Choroid plexus epithelial cell (primary cell): ENCODE measurements around the gene FAIM2.

Source experiments
- DNase-seq: peaks from one replicate; pipeline ENCODE4 v3.0.0-alpha.2; 2010; ENCODE audit warnings: low read depth
- H3K4me3 ChIP-seq: 2 replicates; pipeline ENCODE4 v1.5.1; 2011; ENCODE audit warnings: low read depth, mild to moderate bottlenecking, control low read depth, low read length, moderate library complexity
- TF ChIP-seq, protein P1 (sequence below): conservative IDR thresholded peaks from 2 replicates; pipeline ENCODE4 v1.5.1; 2011; ENCODE audit warnings: low read depth, mild to moderate bottlenecking, control low read depth, inconsistent platforms, low read length, moderate library complexity

The FAIM2 gene

GRCh38 chr12:49823350-49823749, 80.3 kb downstream of the FAIM2 start:
- no peak for DNase-seq
- TF ChIP-seq, protein P1, sequence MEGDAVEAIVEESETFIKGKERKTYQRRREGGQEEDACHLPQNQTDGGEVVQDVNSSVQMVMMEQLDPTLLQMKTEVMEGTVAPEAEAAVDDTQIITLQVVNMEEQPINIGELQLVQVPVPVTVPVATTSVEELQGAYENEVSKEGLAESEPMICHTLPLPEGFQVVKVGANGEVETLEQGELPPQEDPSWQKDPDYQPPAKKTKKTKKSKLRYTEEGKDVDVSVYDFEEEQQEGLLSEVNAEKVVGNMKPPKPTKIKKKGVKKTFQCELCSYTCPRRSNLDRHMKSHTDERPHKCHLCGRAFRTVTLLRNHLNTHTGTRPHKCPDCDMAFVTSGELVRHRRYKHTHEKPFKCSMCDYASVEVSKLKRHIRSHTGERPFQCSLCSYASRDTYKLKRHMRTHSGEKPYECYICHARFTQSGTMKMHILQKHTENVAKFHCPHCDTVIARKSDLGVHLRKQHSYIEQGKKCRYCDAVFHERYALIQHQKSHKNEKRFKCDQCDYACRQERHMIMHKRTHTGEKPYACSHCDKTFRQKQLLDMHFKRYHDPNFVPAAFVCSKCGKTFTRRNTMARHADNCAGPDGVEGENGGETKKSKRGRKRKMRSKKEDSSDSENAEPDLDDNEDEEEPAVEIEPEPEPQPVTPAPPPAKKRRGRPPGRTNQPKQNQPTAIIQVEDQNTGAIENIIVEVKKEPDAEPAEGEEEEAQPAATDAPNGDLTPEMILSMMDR, result no peak
- H3K4me3 ChIP-seq, result no peak overlapping the region

DNA sequence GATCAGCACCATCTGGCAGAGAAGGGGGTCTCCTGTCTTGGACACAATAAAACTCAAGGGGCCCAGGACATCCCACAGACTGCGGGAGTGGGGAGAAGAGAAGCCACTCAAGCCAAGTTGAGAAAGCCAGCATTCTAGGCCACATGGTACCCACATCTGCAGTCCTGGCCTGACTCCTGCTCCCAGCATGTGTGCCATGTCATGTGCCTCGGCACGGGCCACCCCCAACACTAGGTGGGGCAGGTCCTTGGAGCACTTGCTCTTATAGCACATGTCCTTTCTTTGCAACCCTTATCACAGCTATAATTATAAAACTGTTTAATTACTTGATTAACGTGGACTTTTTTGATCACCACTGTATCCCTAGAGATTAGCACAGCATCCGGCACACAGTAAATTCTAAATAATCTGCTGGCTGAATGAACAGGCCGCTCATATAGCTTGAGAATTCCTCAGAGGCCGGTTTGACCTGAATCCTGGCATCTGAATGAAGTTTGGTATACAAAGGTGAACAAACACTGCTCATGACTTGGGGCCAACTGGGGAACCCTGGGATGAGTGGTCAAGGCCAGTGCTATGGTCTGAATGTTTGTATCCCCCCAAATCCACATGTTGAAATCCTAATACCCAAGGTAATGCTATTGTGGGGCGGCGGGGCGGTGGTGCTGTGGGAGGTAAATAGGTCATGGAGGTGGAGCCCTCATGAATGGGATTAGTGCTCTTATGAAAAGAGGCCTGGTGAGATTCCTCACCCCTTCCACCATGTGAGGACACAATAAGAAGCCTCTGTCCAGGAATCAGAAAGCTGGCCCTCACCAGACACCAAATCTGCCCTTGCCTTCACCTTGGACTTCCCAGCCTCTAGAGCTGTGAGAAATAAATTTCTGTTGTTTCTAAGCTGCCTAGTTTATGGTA, 82.1 kb downstream of the FAIM2 start:
- DNase-seq, result no peak
- H3K4me3 ChIP-seq, result no peak overlapping the region
- TF ChIP-seq, protein P1, result no peak

DNA sequence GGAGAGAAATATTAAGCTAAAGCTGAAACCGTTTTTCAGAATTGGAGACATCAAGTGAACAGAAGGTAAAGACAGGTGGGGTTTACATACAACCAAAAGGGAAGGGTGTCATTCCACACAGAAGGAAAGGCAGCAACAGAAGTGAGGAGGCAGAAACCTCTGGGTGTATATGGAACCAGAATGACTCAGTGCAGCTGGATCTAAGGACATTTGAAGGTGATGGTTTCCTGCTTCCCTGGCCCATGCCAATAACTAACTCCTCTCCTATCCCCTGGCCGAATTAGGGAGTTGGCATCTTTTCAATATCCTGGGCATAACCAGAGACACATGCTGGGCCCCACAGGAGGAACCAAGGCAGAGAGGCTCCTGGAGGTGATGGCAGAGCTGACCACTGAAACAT, 83.9 kb downstream of the FAIM2 start:
- TF ChIP-seq, protein P1, result no peak
- H3K4me3 ChIP-seq, result no peak overlapping the region
- no peak for DNase-seq

GRCh38 chr12:49818241-49818895, 85.3 kb downstream of the FAIM2 start:
- TF ChIP-seq, protein P1, result no peak
- H3K4me3 ChIP-seq, result no peak overlapping the region
- DNase-seq, result no peak
